DND-41 (cell line): ENCODE measurements around the gene CD36.

Experiments
- ATAC-seq: fragments of 200-7000 bp; cut with Tn5 transposase; 3 replicates; pipeline ENCODE4 v1.9.1; 2021; ENCODE audit warnings: low read depth; ENCODE audit not compliant: insufficient read depth
- DNase-seq: peaks from one replicate; pipeline ENCODE4 v3.0.0-alpha.2; 2020
- H2AFZ ChIP-seq: 2 replicates; pipeline ENCODE4 v1.6.0; 2012; ENCODE audit warnings: low read depth, low read length
- H3K27ac ChIP-seq: 2 replicates; pipeline ENCODE4 v1.5.1; 2012; ENCODE audit warnings: low read length, inconsistent platforms
- H3K27me3 ChIP-seq: fragments of 200-600 bp; sonication (generic); 2 replicates; pipeline ENCODE4 v1.6.0; 2012; ENCODE audit warnings: low read length, mild to moderate bottlenecking, inconsistent platforms; ENCODE audit not compliant: insufficient read depth, poor library complexity
- H3K36me3 ChIP-seq: 2 replicates; pipeline ENCODE4 v1.5.1; 2012; ENCODE audit warnings: low read length, inconsistent platforms; ENCODE audit not compliant: insufficient read depth
- H3K4me1 ChIP-seq: 2 replicates; pipeline ENCODE4 v1.5.1; 2012; ENCODE audit warnings: mild to moderate bottlenecking, low read length; ENCODE audit not compliant: insufficient read depth
- H3K4me2 ChIP-seq: 2 replicates; pipeline ENCODE4 v1.6.0; 2012; ENCODE audit warnings: mild to moderate bottlenecking, moderate library complexity, low read length, inconsistent platforms; ENCODE audit not compliant: insufficient read depth
- H3K4me3 ChIP-seq, 2 experiments: fragments of 200-600 bp in 1 of 2; shearing (Covaris generic) in 1 of 2; 2 replicates each; pipeline ENCODE4 v1.5.1; 2012 to 2016; ENCODE audit warnings: inconsistent platforms in 2 of 2, low read length in 2 of 2, mild to moderate bottlenecking in 2 of 2, low read depth in 1 of 2, moderate library complexity in 1 of 2
- H3K79me2 ChIP-seq: 2 replicates; pipeline ENCODE4 v1.6.0; 2012; ENCODE audit warnings: low read length, inconsistent platforms; ENCODE audit not compliant: insufficient read depth
- H3K9ac ChIP-seq: 2 replicates; pipeline ENCODE4 v1.6.0; 2012; ENCODE audit warnings: low read depth, mild to moderate bottlenecking, inconsistent platforms, low read length, moderate library complexity
- H3K9me3 ChIP-seq: 2 replicates; pipeline ENCODE4 v1.5.1; 2012; ENCODE audit warnings: low read length, moderate library complexity, mild to moderate bottlenecking, inconsistent platforms; ENCODE audit not compliant: insufficient read depth, severe bottlenecking
- H4K20me1 ChIP-seq: 2 replicates; pipeline ENCODE4 v1.6.0; 2012; ENCODE audit warnings: low read length; ENCODE audit not compliant: insufficient read depth
- CTCF ChIP-seq: IDR thresholded peaks from 2 replicates; pipeline ENCODE4 v1.5.1; 2012; ENCODE audit warnings: borderline replicate concordance, low read length, moderate library complexity, mild to moderate bottlenecking; ENCODE audit not compliant: poor library complexity, severe bottlenecking; ENCODE audit errors: extremely low read depth
- EZH2 ChIP-seq: IDR thresholded peaks from 3 replicates; pipeline ENCODE4 v1.6.1; 2012; ENCODE audit warnings: borderline replicate concordance, low read depth, mild to moderate bottlenecking, moderate library complexity, low read length, inconsistent platforms; ENCODE audit not compliant: severe bottlenecking

CD36 gene

DNA sequence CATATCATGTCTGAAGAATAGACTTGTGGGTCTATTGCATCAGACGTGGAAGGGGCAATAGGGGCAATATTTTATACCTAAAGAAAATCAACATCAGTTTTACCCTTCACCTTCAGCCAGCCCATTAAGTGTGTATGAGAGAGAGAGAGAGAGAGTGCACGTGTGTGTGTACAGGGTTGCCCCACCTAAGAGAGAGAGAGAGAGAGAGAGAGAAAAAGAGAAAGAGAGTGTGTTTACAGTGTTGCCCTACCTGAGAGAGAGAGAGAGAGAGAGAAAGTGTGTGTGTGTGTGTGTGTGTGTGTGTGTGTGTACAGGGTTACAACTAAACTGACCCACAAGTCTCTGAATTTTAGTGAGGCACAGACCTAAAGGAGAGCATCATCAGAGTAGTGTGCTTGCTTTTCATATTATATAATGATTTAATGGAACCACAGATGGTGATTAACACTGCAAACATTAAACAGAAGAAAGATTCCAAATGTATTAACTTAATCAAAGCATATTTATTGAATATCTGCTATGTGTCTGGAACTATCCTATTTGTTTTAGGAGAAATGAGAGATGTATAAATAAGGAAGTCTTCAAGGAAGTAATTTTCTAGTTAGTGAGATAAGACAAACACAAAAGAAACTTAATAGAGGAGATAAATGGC is 66.8 kb downstream of the CD36 start:
- H3K9ac ChIP-seq, result no peak overlapping the region
- no peaks in the 10 kb centered on the region for H3K9me3 ChIP-seq
- H3K4me2 ChIP-seq, result no peak overlapping the region
- no peaks in the 10 kb centered on the region for H4K20me1 ChIP-seq
- ATAC-seq, result no peak
- H3K4me3 ChIP-seq, result no peak overlapping the region
- H3K4me1 ChIP-seq, result no peaks in the 10 kb centered on the region
- no peak for TF ChIP-seq CTCF
- no peak for TF ChIP-seq EZH2
- H2AFZ ChIP-seq, result no peak overlapping the region
- H3K36me3 ChIP-seq, result no peaks in the 10 kb centered on the region
- no peaks in the 10 kb centered on the region for H3K27me3 ChIP-seq
- DNase-seq, result no peak
- H3K27ac ChIP-seq, result no peak overlapping the region
- H3K79me2 ChIP-seq, result no peaks in the 10 kb centered on the region

- H3K4me2 ChIP-seq, result no peak overlapping the region
- no peak overlapping the region for H3K4me3 ChIP-seq
- H3K36me3 ChIP-seq, result no peaks in the 10 kb centered on the region
- no peaks in the 10 kb centered on the region for H3K9me3 ChIP-seq
- no peaks in the 10 kb centered on the region for H3K79me2 ChIP-seq
- no peaks in the 10 kb centered on the region for H3K4me1 ChIP-seq
- no peak overlapping the region for H3K27ac ChIP-seq
- TF ChIP-seq EZH2, result no peak
- no peak for TF ChIP-seq CTCF
- H3K9ac ChIP-seq, result no peak overlapping the region
- H4K20me1 ChIP-seq, result no peaks in the 10 kb centered on the region
- no peak overlapping the region for H2AFZ ChIP-seq
- DNase-seq (no peak), ATAC-seq (no peak)
- no peaks in the 10 kb centered on the region for H3K27me3 ChIP-seq
Observed at GRCh38 chr7:80707318-80707717, 68.9 kb downstream of the CD36 start.

DNA sequence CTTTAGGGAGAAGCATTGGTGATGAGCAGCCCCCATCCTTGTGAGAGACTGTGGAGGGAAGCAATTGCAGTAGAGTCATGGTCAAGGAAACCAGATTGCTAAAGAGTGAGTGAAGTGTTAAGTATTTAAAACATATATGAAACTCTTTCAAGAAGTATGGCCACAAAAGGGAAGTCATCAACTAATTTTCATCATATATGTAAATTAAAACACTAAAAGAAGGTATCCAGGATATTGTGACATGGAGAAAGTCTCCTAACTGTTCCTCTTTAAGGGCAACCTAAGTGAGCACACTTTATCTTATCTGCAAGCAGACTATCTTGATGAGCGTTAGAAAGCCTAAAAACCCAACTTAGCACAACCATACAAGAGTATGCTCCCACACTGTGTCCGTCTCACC is 69.7 kb downstream of the CD36 start:
- Histone ChIP-seq H3K27me3 (no peaks in the 10 kb centered on the region), H3K9me3 (no peaks in the 10 kb centered on the region), H3K4me3 (no peak overlapping the region), H3K79me2 (no peaks in the 10 kb centered on the region), H3K36me3 (no peaks in the 10 kb centered on the region), H3K4me1 (no peaks in the 10 kb centered on the region), H3K4me2 (no peak overlapping the region), H2AFZ (no peak overlapping the region), H4K20me1 (no peaks in the 10 kb centered on the region), H3K9ac (no peak overlapping the region), H3K27ac (no peak overlapping the region)
- no peak for DNase-seq
- no peak for ATAC-seq
- TF ChIP-seq EZH2 (no peak), CTCF (no peak)

GRCh38 chr7:80711531-80711930 is 73.1 kb downstream of the CD36 start:
- no peak overlapping the region for H2AFZ ChIP-seq
- H3K9me3 ChIP-seq, result no peaks in the 10 kb centered on the region
- no peak overlapping the region for H3K9ac ChIP-seq
- no peak for TF ChIP-seq CTCF
- no peak for TF ChIP-seq EZH2
- H3K4me1 ChIP-seq, result no peaks in the 10 kb centered on the region
- H3K79me2 ChIP-seq, result no peaks in the 10 kb centered on the region
- H3K4me2 ChIP-seq, result no peak overlapping the region
- H3K27ac ChIP-seq, result no peak overlapping the region
- no peak for ATAC-seq
- H3K27me3 ChIP-seq, result no peaks in the 10 kb centered on the region
- no peak overlapping the region for H3K4me3 ChIP-seq
- no peak for DNase-seq
- no peaks in the 10 kb centered on the region for H3K36me3 ChIP-seq
- H4K20me1 ChIP-seq, result no peaks in the 10 kb centered on the region
